Left lung (tissue), 10 donors: ENCODE results near the gene PDLIM5. TPM values are rescaled to one million over a fixed set of nuclear protein-coding genes. Genes with fewer than 3 reads are reported as not detected.

Source experiments
- ATAC-seq: fragments of 200-7000 bp; cut with Tn5 transposase; one replicate; pipeline ENCODE4 v1.9.1; 2020; ENCODE audit warnings: moderate library complexity
- DNase-seq, 4 donors: peaks; one replicate each; pipeline ENCODE4 v3.0.0-alpha.2; 2013 to 2020
- H3K27ac ChIP-seq, 2 donors: fragments of 200-600 bp; sonication (generic) in 1 of 2; one replicate each; pipeline versions ENCODE4 v1.5.0 to v1.8.0; 2020 to 2021
- H3K27me3 ChIP-seq, 2 donors: fragments of 200-600 bp; sonication (generic) in 1 of 2; one replicate each; pipeline versions ENCODE4 v1.5.0 to v1.8.0; 2020 to 2021
- H3K36me3 ChIP-seq, 2 donors: fragments of 200-600 bp; sonication (generic) in 1 of 2; one replicate each; pipeline versions ENCODE4 v1.5.0 to v1.8.0; 2020 to 2021
- H3K4me1 ChIP-seq, 2 donors: fragments of 200-600 bp; one replicate each; pipeline ENCODE4 v1.8.0; 2021
- H3K4me3 ChIP-seq, 2 donors: fragments of 200-600 bp; sonication (generic) in 1 of 2; one replicate each; pipeline versions ENCODE4 v1.5.0 to v1.8.0; 2020 to 2021; ENCODE audit warnings: mild to moderate bottlenecking in 1 of 2
- H3K9me3 ChIP-seq, 2 donors: fragments of 200-600 bp; sonication (generic) in 1 of 2; one replicate each; pipeline versions ENCODE4 v1.5.0 to v1.8.0; 2020 to 2021
- intact Hi-C, 2 donors: fragments of 100-400 bp; cut with DNase I; formaldehyde crosslinking; loops; one replicate each; pipeline versions ENCODE4 v1.11.2 to v1.14.2; 2022
- polyA plus RNA-seq, 6 donors: library from polyadenylated mRNA; unstranded; fragments of 120-200 nt; gene quantifications; one replicate each; pipeline ENCODE4 v1.2.1, GENCODE V29; 2013; ENCODE audit not compliant: insufficient read length in 6 of 6
- total RNA-seq, 2 donors: library from RNA; stranded (reverse); fragmentation: NEBNext Ultra II Directional; extraction: Animal tissue kit (Norgen Biotek cat#: 25700); gene quantifications; one replicate each; pipeline ENCODE4 v1.2.1, GENCODE V29; 2021
- TF ChIP-seq, protein P1 (sequence below), 2 donors: fragments of 200-600 bp; sonication (generic) in 1 of 2; IDR thresholded peaks; one replicate each; pipeline versions ENCODE4 v1.5.0 to v1.8.0; 2021; ENCODE audit warnings: antibody characterized with exemption in 2 of 2
- donor health status: DM: no; HTN: yes; CAD: no.
- donor health status: DM: no; HTN: no; CAD: no.

PDLIM5 gene
- total and polyA plus RNA-seq, 8 donors = 18.3 to 105 (median 20.3) TPM

DNA sequence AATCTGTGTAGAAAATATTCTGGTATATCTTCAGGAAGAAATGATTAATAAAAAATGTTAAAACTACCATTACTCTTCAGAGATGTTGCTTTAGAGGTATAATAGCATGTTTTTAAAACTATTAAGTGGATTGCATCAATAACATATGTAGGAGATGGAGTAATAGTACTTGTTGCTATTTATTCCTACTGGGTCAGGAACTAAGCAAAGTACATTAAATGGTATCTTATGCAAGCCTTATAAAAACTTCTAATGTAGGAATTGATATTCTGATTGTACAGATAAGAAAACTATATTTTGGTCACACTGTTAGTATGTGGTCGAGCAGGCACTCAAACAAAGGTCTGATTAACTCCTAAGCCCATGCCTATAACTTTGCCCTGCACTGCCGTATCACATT lies 31.4 kb upstream of the PDLIM5 start:
- intact Hi-C loops = no loop called here
- H3K4me1 ChIP-seq = no peaks in the 10 kb centered on the region
- no peaks in the 10 kb centered on the region for H3K27me3 ChIP-seq
- H3K27ac ChIP-seq = no peak overlapping the region
- H3K4me3 ChIP-seq = no peak overlapping the region
- ATAC-seq (no peak), DNase-seq (no peak)
- TF ChIP-seq, protein P1, sequence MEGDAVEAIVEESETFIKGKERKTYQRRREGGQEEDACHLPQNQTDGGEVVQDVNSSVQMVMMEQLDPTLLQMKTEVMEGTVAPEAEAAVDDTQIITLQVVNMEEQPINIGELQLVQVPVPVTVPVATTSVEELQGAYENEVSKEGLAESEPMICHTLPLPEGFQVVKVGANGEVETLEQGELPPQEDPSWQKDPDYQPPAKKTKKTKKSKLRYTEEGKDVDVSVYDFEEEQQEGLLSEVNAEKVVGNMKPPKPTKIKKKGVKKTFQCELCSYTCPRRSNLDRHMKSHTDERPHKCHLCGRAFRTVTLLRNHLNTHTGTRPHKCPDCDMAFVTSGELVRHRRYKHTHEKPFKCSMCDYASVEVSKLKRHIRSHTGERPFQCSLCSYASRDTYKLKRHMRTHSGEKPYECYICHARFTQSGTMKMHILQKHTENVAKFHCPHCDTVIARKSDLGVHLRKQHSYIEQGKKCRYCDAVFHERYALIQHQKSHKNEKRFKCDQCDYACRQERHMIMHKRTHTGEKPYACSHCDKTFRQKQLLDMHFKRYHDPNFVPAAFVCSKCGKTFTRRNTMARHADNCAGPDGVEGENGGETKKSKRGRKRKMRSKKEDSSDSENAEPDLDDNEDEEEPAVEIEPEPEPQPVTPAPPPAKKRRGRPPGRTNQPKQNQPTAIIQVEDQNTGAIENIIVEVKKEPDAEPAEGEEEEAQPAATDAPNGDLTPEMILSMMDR (IDR thresholded peaks at IDR 0.05) = no peak
- no peaks in the 10 kb centered on the region for H3K36me3 ChIP-seq
- H3K9me3 ChIP-seq = peaks cover 0 to 6% of the 10 kb centered on the region in 2 donors

DNA sequence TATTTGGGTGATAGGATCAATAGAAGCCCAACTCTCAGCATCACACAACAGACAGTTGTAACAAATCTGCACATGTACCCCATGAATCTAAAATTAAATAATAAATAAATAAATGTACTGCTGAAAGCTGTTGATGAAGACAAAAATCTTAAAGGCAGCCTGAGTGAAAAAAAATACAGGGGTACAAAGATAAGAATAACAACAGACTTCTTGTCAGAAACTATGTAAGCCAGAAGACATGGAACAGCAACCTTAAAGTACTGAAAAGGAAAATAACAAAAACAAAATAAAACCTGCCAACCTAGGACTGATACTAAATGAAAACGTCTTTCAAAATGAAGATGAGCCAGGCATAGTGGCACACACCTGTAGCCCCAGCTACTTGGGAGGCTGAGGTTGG lies 25.0 kb upstream of the PDLIM5 start:
- Histone ChIP-seq H3K9me3 (peaks cover 0 to 34% of the 10 kb centered on the region in 2 donors), H3K4me3 (no peak overlapping the region), H3K4me1 (no peaks in the 10 kb centered on the region), H3K27me3 (no peaks in the 10 kb centered on the region), H3K36me3 (no peaks in the 10 kb centered on the region), H3K27ac (no peak overlapping the region)
- TF ChIP-seq, protein P1 (IDR thresholded peaks at IDR 0.05) = no peak
- no peak for DNase-seq
- ATAC-seq = no peak
- intact Hi-C loops = no loop called here

DNA sequence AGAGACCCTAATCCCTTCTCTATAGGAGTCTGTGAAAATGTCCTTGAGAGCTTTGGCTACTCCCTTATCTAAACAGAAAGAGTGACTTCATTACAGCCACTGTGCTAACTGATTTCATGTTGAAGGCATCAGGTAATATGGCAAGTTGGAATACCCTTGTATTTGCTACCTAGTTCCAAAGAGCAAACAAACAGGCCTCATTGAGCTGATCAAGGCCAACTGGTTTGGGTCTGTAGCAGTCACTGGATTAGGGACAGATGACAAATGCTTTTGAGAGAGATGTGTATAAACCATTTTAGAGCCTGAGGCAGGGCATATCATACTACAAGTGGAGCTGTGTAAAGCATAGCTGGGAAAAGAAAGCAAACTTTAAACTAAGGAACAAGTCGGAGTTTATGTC lies 22.9 kb upstream of the PDLIM5 start:
- Histone ChIP-seq H3K4me1 (no peaks in the 10 kb centered on the region), H3K9me3 (peaks cover 0 to 34% of the 10 kb centered on the region in 2 donors), H3K27ac (no peak overlapping the region), H3K27me3 (no peaks in the 10 kb centered on the region), H3K36me3 (no peaks in the 10 kb centered on the region), H3K4me3 (no peak overlapping the region)
- DNase-seq = no peak
- TF ChIP-seq, protein P1 (IDR thresholded peaks at IDR 0.05) = no peak
- ATAC-seq = no peak
- intact Hi-C loops = no loop called here

DNA sequence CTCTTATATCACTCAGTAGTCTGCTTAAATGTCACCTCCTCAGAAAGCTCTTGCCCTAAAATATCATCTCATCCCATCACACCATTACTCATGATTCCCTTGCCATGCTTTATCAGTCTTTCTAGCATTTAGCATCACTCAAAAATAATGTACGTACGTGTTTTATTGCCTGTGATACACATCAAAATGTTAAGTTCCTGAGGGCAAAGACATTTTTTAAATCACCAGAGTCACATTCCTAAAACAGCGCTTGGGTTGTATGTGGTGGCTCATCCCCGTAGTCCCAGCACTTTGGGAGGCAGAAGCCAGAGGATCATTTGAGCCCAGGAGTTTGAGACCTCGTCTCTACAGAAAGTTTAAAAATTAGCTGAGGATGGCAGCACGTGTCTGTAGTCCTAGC lies 21.3 kb upstream of the PDLIM5 start:
- TF ChIP-seq, protein P1 (IDR thresholded peaks at IDR 0.05) = no peak
- ATAC-seq (no peak), DNase-seq (no peak)
- intact Hi-C loops = no loop called here
- Histone ChIP-seq H3K4me3 (no peak overlapping the region), H3K9me3 (peaks cover 0 to 27% of the 10 kb centered on the region in 2 donors), H3K27me3 (no peaks in the 10 kb centered on the region), H3K36me3 (no peaks in the 10 kb centered on the region), H3K4me1 (no peaks in the 10 kb centered on the region), H3K27ac (no peak overlapping the region)

DNA sequence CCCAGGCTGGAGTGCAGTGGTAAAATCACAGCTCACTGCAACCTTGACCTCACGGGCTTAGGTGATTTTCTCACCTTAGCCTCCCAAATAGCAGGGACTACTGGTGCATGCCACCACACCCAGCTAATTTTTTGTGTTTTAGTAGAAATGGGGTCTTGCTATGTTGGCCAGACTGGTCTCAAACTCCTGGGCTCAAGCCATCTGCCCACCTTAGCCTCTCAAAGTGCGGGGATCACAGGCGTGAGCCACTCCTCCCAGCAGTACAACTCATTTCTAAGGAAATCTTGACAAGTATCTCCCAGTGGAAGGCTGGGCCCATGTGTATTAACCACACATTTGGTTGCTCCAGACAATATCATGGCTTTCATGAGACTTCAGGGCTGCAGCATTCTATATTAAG lies 20.4 kb upstream of the PDLIM5 start:
- ATAC-seq (no peak), DNase-seq (no peak)
- H3K9me3 ChIP-seq = peaks cover 0 to 17% of the 10 kb centered on the region in 2 donors
- H3K4me3 ChIP-seq = no peak overlapping the region
- intact Hi-C loops = no loop called here
- no peaks in the 10 kb centered on the region for H3K27me3 ChIP-seq
- TF ChIP-seq, protein P1 (IDR thresholded peaks at IDR 0.05) = no peak
- no peak overlapping the region for H3K27ac ChIP-seq
- H3K4me1 ChIP-seq = no peaks in the 10 kb centered on the region
- H3K36me3 ChIP-seq = no peaks in the 10 kb centered on the region
